ENCODE results near the gene TLE3. TPM values are rescaled to one million over a fixed set of nuclear protein-coding genes. Genes with fewer than 3 reads are reported as not detected.
A peak's percentile ranks its signal among the peaks of the same experiment; 100 is the strongest.
"Not testable (repeated sequence)": the region's sequence is repeated elsewhere in the genome, so short reads cannot be mapped to it uniquely, and the experiment has no call there.

Gene TLE3
- polyA plus RNA-seq (ENCODE audit: insufficient read length): 21.7 TPM

DNA sequence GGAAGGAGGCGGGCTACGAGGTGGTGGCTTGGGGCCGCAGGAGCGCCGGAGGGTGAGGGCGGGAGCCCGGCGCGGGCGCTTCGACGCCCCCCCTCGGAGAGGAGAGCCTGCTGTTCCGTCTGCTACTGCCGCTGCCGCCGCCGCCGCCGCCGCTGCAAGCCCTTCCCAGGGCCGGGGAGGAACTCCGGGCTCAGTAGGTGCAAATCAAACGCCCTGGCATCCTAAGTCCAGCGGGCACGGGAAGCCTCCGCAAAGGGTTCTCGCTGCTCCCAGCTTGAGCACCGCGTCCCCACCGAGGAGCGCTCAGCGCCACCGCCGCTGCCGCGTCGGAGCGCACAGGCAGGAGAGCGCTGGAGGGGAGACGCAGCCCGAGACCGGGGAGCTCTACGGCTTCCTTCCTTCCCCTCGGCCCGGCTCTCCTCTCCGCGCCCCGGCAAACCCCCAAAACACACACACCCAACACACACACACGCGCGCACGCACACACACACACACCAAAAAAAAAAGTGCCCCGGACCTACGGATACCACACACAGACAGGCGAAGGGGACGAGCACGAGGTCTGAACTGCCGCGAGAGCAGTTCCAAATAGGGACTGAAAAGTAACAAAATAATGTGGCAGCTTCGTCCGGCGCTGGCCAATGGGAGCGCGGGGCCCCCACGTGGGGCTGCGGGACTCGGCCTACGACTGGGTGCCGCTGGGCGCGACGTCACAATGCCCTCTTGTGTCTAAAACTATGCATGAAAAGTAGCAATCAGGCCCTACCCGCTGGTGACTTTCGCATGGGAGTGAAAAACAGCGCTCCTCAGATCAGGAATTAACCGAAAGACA is at the start of gene TLE3:
Gene TLE3, minus strand, starts transcription at position 597 of the 832 bp plus-strand sequence. CDS start 1,119 bp downstream, outside the sequence.
- peak; percentile 93 for DNase-seq (ENCODE audit: low read depth)

DNA sequence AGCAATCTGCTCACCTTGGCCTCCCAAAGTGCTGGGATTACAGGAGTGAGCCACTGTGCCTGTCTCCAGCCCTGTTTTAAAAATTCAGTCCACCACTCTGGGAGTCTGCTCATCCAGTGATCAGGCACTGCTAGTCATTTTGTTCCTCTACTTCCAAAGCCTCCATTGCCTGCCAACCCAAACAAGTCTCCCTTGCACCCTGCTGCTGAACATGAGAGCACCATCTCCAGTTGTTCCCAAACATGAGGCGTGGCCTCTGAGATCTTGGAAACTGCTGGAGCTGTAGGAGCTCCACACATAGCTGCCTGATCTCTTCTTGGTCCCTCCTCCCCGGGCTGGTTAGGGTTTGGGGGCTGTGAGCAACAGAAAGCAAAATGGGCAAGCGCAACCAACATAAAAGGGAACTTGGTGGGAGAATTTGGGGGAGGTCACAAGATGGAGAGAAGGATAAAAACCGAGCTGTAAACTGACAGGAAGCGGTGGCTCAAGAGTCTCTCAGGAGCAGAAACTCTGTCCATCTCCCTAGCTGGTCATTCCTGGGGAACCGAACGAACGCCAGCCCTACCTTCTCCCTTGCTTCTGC is 49.6 kb upstream of the TLE3 start:
- no peak for DNase-seq (ENCODE audit: low read depth)

DNA sequence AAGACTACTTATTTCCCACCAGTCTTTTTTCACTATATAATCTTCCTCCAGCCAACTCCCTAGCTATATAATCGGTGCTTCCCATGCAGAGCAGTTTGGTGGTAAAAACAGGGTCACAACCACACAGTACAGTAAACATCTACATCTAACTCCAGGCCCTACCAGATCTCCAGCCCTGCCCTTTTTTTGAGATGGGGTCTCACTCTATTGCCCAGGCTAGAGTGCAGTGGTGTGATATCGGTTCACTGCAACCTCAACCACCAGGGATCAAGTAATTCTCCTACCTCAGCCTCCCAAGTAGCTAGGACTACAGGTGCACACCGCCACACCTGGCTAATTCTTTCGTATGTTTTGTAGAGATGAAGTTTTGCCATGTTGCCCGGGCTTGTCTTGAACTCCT is 49.1 kb upstream of the TLE3 start:
- no peak for DNase-seq (ENCODE audit: low read depth)

DNA sequence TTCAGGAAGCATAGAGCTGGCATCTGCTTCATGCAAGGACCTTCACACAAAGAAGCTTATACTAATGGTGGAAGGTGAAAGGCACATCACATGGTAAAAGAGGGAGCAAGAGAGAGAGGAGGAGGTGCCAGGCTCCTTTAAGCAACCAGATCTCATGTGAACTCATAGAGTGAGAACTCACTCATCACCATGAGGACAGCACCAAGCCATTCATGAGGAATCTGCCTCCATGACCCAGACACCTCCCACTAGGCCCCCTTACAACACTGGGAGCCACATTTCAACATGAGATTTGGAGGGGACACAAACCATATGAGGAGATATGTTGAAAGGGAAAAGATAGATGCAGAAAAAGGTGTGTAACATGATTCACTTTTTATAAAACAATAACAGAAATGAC is 48.4 kb upstream of the TLE3 start:
- DNase-seq (ENCODE audit: low read depth): no peak

DNA sequence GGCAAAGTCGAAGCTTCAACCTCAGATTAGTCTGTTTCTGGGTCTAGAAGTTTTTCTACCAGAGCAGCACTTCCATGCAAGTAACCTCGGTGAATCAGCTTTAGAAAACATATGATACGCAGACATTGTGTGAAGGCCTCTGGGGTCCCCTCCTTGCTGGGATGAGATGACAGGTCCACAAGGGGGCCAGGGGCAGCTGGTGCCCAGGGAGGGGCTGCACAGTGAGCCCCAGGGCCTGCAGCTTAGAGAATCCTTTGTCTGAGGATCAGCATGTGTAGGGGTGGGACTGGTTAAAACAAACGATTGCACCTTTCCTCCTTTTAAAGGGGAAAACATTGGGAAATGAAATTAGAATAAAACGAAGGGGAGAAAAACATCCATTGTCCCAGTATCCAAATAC is 47.5 kb upstream of the TLE3 start:
- DNase-seq (ENCODE audit: low read depth): no peak

DNA sequence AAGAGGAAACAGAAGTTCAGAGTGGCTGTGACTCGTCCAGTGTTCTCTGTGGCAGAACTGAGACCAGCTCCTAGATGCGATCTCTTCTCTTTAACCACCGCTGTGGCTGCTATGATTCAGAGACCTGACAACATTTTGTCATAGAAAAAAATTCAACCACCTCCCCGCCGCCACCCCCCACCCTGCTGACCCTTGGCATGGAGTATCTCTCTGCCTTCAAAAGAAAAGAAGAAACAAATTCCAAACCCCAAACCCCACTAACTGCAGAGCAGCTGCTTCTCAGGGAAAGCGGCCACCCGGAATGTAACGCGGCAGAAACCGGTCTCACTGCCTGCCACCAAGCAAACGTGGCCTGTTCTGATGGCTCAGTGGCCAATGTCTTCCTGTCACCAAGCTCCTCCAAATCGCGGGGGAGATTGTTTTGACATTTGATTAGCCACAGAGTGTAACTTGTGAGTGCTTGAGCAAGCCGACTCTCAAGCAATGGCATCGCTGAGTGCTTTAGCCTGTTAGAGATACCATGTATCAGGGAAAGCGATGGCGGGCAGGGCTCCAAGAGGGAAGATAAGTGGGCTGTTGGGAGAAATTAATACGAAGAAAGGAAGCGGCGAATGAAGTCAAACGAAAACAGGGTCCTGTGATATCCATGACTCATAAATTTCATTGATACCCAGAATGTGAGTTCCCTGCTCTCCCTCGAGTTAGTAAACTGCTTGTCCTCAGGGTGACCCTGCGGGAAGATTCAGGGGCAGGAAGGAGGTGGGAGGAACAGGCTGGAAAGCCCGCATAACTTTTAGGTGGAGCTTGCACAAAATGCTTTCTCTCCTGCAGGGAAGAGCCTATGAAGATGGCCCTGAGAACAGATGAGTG is 44.8 kb upstream of the TLE3 start:
- DNase-seq (ENCODE audit: low read depth): no peak

DNA sequence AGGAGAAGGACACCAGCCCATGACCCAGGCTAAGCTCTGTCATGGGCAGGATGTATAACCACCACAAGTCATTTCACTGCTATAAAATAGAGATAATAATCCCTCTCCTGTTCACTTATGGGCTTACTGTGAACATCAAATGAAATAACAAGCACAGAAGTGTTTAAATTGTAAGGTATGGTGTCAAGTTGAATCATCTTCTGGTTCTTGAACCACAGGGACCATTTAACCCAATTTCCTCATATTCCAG is 44.3 kb upstream of the TLE3 start:
- DNase-seq (ENCODE audit: low read depth): no peak

DNA sequence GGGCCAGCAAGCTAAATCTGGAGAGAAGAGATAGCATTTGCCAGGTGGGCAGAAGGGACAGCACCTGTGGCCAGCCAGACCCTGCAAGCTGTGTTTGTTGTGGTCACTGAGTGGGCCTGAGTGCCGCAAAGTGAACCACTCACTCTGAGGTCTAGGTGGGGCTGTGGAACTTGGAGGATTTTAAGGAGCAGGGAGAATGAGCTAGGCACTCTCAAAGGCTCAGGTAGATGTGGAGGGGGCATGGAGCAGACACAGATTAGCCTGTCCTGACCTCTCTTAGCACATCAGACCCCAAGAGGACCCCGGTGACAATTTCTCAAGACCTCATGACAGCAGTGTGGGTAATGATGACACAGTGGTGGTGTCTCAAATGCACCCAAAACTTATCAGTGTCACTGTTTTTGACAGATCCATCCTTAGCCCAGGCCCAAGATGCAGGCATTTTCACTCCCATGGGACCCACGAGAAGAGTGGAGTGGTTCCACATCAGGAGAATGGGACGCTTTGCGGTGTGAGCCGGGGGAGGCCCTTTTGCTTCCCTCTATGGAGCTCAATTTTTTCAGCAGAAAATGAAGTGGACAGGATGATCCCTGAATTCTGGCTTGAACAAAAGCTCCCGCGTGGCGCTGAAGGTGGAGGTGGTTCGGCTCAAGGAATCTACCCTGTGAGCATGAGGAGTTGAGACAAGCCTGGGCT is 43.8 kb upstream of the TLE3 start:
- no peak for DNase-seq (ENCODE audit: low read depth)

DNA sequence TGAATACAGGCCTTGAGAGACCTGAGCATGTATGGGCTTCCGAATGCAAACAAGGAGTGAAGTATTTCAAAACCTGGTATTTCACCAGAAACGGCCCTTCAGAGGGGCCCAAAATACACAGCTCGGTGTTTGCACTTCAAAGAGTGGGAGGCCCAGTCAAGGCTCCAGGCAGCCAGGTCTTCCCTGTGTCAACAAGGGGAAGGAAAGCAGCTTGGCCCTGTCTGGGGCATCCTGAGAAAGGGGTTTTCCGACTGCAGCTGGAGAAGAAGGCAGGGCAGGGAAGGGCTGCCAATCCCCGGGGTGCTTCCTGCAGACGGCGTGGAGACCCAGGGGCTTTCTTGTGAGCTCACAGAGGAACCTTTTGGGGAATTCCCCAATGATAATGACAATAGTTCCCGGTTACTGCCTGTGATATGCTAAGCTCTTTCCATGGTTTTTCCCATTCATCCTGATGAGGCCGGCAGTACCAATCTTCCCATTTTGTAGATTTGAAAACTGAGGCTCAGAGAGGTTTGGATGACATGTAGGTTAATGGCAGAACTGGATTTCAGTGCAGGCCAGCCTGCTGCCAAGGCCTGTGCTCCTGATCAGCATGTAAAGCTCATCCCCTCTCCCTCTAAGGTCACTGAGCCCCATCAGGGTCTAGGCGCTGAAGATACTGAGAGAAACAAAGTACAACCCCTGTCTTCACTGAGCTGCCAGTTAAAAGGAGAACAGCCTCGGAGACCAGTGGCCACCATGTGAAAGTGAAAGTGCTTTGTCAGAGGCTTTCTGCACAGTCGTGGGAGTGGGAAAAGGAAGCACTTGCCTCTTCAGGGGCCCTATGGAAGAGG is 43.0 kb upstream of the TLE3 start:
- no peak for DNase-seq (ENCODE audit: low read depth)

DNA sequence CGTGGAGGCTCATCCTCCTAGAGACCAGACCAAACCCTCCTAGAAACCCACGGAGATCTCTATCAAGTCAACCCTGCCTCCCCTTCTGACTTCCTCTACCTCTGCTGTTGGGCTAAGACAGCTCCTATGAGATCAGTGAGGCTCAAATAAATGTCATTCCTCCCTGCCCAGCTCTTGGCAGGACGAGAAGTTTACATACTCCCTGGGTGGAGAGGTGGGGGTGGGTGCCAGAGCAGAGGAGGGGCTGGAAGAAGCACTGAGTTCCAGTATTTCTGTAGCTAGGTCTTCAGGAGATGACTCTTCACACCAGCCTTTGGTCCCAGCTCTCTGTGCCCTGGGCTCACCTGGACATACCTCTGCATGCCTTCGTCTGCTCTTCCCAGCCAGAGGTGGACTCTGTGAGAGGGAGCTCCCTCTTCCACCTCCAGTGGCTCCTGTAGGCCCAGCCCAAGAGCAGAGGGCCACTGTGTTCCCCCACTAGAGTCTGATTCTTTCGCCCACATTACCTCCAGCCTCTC is 42.4 kb upstream of the TLE3 start:
- no peak for DNase-seq (ENCODE audit: low read depth)

DNA sequence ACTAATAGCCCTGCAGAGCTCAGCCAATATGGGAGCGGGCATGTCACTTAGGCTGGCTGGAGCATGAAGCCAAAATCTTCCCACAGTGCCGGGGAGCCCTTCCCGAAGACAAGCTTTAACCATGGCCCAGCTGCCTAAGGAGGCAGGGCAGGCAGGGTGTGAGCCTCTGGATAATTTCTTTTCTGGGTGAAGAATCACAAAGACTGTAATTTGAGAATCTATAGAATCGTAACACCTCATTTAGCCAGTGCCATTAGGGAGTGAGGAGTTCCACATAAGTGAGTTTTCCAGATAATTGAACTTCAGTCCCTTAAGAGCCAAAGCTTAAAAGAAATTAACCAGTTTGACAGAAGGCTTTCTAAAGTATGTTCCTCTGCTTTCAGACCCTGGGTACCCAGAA is 40.2 kb upstream of the TLE3 start:
- DNase-seq (ENCODE audit: low read depth): no peak

DNA sequence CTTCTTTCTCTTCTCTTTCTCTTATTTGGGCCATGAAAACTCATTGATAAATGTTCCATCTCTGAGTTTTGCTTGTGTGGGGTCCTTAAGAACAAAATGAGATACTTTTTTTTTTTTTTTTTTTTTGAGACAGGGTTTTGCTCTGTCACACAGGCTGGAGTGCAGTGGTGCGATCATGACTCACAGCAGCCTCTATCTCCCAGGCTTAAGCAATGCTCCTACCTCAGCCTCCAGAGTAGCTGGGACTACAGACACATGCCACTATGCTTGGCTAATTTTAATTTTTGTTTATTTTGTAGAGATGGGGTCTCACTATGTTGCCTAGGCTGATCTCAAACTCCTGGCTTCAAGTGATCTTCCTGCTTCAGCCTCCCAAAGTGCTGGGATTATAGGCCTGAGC is 39.3 kb upstream of the TLE3 start:
- DNase-seq (ENCODE audit: low read depth): not testable (repeated sequence)

DNA sequence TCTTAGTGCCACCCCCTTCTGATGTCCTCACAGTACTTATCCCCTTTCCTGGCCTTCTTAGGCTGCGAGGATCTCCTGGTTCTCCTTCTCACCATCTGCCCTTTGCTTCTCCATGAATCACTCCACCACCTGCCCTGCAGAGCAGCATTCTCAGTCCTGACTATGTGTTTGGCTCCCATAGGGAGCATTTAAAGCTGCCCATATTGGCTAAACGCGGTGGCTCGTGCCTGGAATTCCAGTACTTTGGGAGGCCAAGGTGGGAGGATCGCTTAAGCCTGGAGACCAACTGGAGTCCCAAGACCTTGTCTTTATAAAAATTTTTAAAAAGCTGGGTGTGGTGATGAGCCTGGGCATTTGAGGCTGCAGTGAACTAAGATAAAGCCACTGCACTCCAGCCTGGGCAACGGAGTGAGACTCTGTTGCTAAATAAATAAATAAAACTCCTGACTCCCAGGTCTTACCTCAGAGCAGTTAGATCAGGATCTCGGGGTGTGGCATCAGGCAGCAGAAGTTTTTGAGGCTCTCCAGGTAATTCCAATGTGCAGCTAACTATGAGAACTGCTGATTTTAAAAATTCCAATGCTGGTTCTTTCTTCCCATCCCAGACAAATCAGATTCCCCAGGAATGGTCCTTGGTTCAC is 36.2 kb upstream of the TLE3 start:
- DNase-seq (ENCODE audit: low read depth): no peak

DNA sequence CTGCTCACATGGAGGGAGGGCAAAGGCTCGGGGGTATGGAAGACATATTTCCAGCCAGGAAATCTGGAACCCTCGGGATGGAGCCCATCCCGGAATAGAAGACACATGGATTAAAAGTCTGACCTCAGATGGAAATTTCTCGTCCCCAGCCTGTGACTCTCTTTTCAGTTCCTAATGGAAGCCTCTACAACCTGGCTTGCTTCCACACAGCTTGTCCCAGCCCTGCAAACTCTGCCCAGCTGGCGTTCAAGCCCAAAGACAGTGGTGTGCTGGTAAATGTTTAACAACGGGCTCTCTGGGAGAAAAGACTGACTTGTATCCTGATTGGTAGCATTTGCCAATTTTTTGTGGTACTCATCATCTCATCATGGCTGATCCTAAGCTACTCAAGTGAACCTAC is 35.6 kb upstream of the TLE3 start:
- DNase-seq (ENCODE audit: low read depth): no peak

DNA sequence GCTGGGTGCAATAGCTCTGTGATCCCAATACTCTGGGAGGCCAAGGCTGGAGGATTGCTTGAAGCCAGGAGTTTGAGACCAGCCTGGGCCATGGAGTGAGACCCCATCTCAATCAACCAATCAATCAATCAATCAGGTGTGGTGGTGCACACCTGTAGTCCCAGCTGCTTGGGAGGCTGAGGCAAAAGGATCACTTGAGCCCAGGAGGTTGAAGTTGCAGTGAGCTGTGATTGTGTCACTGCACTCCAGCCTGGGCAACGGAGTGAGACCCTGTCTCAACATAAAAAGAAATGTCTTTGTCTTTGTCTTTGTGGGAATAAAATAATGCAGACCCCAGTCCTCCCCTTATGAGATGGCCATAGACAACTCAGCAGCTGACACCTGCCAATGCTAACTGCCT is 34.9 kb upstream of the TLE3 start:
- no peak for DNase-seq (ENCODE audit: low read depth)

DNA sequence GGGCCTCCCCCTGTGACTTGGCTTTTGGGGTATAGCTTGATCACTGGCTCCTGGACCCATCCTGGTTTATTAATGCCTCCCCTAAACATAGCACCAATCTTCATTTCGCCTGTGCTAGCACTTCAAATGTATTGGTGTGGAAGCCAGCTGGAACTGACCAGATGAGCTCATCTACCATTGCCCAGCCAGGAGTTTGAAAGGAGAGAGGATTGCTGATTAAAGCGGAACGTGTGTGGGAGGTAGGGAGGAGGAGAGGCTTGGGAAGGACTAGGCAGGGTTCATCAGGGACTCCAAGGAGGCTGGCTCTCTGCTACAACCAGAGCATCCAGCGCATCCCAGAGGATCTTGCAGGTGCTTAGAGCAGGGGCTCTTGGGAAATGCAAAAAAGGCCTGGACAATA is 34.4 kb upstream of the TLE3 start:
- no peak for DNase-seq (ENCODE audit: low read depth)

DNA sequence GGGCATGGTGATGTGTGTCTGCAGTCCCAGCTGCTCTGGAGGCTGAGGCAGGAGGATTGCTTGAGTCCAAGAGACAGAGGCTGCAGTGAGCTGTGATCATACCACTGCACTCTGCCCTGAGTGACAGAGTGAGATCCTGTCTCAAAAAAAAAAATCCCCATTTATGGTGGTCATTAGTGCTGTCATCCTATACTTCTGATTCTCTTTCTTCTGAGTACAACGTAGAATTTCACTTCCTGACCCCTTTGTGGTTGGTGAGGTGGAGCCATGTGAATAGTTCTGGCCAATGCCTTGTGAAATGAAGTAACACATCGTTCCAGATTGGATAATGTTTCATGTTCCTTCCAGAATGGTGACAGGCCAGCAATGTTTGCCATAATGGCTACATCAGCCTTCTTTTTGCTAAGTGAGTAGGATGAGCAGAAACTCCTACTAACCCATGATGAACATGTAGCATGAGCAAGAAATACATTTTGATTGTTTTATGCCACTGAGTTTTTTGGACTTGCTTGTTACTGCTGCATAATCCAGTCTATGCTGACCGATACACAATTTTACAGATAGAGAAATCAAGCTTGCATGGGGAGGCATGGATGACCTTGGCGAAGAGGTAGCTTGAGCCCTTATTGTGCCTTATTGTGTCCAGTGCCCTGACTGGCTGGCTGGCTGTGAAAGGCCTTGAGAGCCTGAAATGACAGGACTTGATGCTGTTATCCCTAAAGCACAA is 30.9 kb upstream of the TLE3 start:
- no peak for DNase-seq (ENCODE audit: low read depth)

DNA sequence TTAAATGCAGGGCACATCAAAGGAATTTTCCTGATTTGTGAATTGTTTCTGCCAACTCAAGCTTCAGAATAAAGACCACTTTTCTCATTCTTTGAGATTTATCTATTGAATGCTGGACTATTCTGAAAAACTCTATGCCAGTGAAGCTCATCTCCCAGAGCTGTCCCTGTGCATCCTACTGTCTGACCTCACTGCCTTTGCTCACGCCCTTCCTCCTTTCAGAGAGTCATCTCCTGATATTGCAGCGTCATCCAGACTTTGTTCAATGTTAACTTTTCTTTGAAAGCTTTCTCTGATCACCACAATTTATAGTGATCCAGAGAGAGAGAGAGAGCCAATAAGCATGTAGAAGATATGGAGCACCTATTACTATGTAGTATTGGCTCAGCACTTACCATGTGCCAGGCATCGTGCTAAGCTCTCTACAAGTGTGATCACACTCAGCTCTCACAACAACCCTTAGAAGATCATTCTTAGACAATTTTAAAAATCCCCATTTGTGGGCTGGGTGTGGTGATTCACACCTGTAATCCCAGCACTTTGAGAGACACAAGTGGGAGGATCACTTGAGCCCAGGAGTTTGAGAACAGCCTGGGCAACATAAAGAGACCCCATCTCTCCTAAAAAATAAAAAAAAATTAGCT is 30.2 kb upstream of the TLE3 start:
- no peak for DNase-seq (ENCODE audit: low read depth)

DNA sequence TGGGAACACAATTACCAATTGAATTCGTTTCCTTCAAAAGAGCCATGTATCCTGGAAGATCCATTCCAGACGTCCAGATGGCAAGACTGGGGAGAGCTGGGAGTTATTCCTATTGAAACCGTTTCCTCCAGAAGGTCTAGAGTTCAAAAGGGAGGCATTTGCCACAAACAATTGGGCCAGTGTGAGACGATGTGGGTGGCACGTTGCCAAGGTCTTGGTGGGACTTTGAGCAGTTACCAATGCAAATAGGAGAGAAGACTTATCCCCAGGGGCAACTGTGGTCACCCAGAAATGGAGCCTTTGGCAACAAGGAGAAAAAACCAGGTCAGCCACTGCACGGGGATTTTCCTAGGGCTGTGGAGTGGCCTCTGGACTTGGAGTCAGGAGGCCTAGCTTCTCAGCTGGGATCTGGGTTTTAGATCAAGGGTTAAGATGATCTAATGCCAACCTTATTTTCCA is 29.6 kb upstream of the TLE3 start:
- DNase-seq (ENCODE audit: low read depth): no peak
